ENCODE results near the gene TMEM63B. TPM values are rescaled to one million over a fixed set of nuclear protein-coding genes. Genes with fewer than 3 reads are reported as not detected.

Gene TMEM63B
- polyA plus RNA-seq, 2 of the 4 experiments (the other 2 are of a cell fraction) = 21.6 to 24.0 TPM

DNA sequence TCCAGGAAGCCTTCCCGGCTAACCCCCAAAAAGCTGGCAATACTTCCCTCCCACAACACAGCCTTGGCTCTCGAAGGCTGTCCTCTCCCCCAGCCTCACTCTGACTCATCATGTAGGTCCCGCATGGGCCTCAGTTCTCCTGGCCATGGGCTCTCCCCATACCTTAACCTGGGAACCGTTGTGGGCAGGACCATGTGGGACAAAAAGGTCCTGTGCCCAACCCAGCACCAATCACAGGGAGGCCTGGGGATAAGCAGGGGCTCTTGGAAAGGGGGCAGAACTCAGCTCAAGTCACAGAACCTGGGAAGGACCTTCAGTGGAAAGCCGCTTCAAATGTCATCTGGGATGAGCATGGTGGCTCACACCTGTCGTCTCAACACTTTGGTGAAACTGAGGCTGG, 45.6 kb upstream of the TMEM63B start (continued):
- no peak for TF ChIP-seq FOSL2 (IDR thresholded peaks at IDR 0.05)
- TF ChIP-seq FOSL2 (CRISPR knock-in tag; IDR thresholded peaks at IDR 0.05) = no peak
- no peak for TF ChIP-seq EHMT2 (IDR thresholded peaks at IDR 0.05; ENCODE audit: low read depth)
- no peak for TF ChIP-seq TFCP2L1 (CRISPR knock-in tag; IDR thresholded peaks at IDR 0.05)

DNA sequence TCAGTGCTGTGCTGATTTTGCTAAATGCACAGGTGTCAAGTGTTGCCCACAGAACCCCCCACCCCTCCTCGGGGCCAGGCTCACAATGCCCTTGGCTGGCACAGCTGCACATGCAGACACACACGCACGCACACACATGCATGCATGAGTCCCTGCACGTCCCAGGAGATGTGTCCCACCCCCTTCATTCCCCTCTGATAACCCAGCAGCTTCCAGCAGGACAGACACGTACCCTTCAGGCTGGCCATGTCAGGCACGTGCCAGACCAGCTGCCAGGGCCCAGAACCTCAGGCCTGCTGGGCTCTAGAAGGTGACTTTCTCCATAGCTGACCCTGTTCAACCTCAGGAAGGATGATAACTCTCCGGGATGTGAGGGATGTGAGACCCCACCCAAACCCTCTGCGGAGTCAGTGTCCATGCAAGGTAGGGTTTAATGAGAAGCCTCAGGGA, 44.5 kb upstream of the TMEM63B start:
- DNase-seq (ENCODE audit: low read depth in 1 of 2, low spot score in 1 of 2) = no peak
- ChIA-PET CTCF (interaction anchor here (1.0 to 14.0 kb wide), 6 partner anchors 8 to 475 kb away, joined by 3 to 235 read pairs (median 6); partner anchors contain the start of gene VEGFA), POLR2A (no interaction called here)
- WGBS (ENCODE audit: missing lambda C conversion rate) = 67% methylated on average over 1 of the region's 8 CpGs
- no peaks in the 10 kb centered on the region; the same call in 2 of the 3 replicates for H3K4me1 ChIP-seq
- no peak overlapping the region for H3K27ac ChIP-seq
- no peaks in the 10 kb centered on the region for H3K9me3 ChIP-seq
- ATAC-seq = no peak
- TF ChIP-seq JUN (IDR thresholded peaks at IDR 0.05) (no peak), POLR2AphosphoS2 (conservative IDR thresholded peaks at IDR 0.05; ENCODE audit: low read length) (no peak), RAD21 (conservative IDR thresholded peaks at IDR 0.05 in 1 of 2, IDR thresholded peaks at IDR 0.05 in 1 of 2) (no peak), FOSL2 (IDR thresholded peaks at IDR 0.05) (no peak), FOSL2 (CRISPR knock-in tag; IDR thresholded peaks at IDR 0.05) (no peak)
- TF ChIP-seq, protein P1, sequence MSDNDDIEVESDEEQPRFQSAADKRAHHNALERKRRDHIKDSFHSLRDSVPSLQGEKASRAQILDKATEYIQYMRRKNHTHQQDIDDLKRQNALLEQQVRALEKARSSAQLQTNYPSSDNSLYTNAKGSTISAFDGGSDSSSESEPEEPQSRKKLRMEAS (IDR thresholded peaks at IDR 0.05) = no peak
- TF ChIP-seq, protein P2, sequence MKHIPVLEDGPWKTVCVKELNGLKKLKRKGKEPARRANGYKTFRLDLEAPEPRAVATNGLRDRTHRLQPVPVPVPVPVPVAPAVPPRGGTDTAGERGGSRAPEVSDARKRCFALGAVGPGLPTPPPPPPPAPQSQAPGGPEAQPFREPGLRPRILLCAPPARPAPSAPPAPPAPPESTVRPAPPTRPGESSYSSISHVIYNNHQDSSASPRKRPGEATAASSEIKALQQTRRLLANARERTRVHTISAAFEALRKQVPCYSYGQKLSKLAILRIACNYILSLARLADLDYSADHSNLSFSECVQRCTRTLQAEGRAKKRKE (CRISPR knock-in tag; IDR thresholded peaks at IDR 0.05; ENCODE audit: low read depth) = no peak
- H3K4me3 ChIP-seq = no peak overlapping the region
- H3K4me2 ChIP-seq = no peak overlapping the region
- FAIRE-seq = no peak

DNA sequence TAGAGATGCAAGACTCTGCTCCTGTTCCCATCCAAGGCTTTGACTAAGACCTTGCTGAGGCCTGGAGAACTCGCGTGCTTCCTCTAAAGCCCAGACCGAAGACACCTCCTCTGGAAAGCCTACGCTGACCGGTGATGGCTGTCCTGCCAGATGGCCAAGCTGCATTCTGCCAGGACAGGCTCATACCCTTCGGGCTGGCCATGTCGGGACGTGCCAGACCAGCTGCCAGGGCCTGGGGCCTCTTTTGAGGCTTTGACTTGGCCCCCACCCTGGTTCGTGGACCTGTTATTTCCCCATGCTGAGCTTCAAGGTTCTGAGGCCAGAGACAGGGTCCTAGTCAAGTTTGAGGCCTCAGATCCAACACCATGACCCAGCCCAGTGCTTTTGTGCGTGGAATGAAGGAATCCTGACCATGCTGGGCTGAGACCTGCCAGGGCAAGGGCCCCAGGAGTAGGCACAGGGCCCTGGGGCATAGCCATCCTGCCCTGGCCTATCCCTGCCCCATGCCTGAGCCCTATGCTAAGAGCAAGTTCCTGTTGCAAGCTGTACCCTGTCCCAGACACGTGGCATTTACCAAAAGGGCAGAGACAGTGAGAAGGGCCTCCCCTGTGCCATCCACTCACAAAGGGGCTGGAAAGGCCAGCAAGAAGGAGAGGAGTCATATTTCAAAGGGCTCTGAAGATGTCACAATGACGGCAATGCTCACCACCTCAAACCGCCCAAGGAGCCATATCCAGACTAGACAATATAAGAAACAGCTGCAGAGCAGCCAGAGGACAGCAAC, 42.9 kb upstream of the TMEM63B start:
- Histone ChIP-seq H3K27ac (peak overlapping the region in 1 of 2 experiments; percentile 29; a peak in 1 of 6 replicates), H3K4me1 (no peaks in the 10 kb centered on the region), H3K4me3 (no peak overlapping the region), H3K9me3 (no peaks in the 10 kb centered on the region), H3K4me2 (no peak overlapping the region)
- ATAC-seq = no peak; a peak in 1 of 6 replicates
- POLR2A ChIA-PET = no interaction called here
- CTCF ChIA-PET = interaction anchor here (0.6 to 14.0 kb wide), 11 partner anchors 10 to 417 kb away, joined by 3 to 235 read pairs (median 5); partner anchors contain the start of gene VEGFA
- 79% methylated on average over 10 of the region's 13 CpGs for WGBS (ENCODE audit: missing lambda C conversion rate)
- no peak for TF ChIP-seq NPAS2 (CRISPR knock-in tag; IDR thresholded peaks at IDR 0.05; ENCODE audit: borderline replicate concordance)
- TF ChIP-seq ZSCAN20 (CRISPR knock-in tag; IDR thresholded peaks at IDR 0.05) = no peak
- TF ChIP-seq FOXS1 (CRISPR knock-in tag; IDR thresholded peaks at IDR 0.05) = no peak
- no peak for TF ChIP-seq JUNB (IDR thresholded peaks at IDR 0.05)
- no peak for TF ChIP-seq SREBF2 (IDR thresholded peaks at IDR 0.05)
- DNase-seq (ENCODE audit: low read depth in 1 of 2, low spot score in 1 of 2) = no peak
- FAIRE-seq = no peak

DNA sequence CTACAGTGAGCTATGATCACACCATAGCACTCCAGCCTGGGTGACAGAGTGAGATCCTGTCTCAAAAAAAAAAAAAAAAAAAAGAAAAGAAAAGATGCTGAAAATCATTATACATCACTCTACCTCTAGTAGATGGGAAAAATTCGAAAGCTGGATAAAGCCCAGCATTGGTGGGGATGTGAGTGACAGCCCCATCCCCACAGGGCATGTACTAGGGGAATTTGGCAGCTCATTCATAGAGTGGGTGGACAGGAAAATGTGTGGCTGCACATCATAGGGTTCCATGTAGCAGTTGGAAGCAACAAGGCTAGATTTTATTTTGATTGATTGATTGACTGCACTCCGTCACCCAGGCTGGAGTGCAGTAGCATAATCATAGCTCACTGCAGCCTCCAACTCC, 42.1 kb upstream of the TMEM63B start:
- ChIA-PET CTCF (interaction anchor here (1.1 to 3.4 kb wide), 5 partner anchors 11 to 417 kb away, joined by 3 to 14 read pairs (median 8); no protein-coding TSS in a partner anchor), POLR2A (no interaction called here)
- H3K4me1 ChIP-seq = no peaks in the 10 kb centered on the region
- DNase-seq (ENCODE audit: low read depth in 1 of 2, low spot score in 1 of 2) = no peak
- no peak overlapping the region for H3K4me2 ChIP-seq
- WGBS (ENCODE audit: missing lambda C conversion rate) = 74% methylated on average over 2 of the region's 2 CpGs
- no peak for TF ChIP-seq NFE2L2 (conservative IDR thresholded peaks at IDR 0.05; ENCODE audit: low read length)
- no peak for TF ChIP-seq RCOR1 (IDR thresholded peaks at IDR 0.05; ENCODE audit: low read depth, low read length)
- no peak for TF ChIP-seq FOSB (CRISPR knock-in tag; IDR thresholded peaks at IDR 0.05)
- TF ChIP-seq, protein P3, sequence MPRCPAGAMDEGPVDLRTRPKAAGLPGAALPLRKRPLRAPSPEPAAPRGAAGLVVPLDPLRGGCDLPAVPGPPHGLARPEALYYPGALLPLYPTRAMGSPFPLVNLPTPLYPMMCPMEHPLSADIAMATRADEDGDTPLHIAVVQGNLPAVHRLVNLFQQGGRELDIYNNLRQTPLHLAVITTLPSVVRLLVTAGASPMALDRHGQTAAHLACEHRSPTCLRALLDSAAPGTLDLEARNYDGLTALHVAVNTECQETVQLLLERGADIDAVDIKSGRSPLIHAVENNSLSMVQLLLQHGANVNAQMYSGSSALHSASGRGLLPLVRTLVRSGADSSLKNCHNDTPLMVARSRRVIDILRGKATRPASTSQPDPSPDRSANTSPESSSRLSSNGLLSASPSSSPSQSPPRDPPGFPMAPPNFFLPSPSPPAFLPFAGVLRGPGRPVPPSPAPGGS (IDR thresholded peaks at IDR 0.05) = no peak
- TF ChIP-seq SREBF2 (IDR thresholded peaks at IDR 0.05) = no peak
- TF ChIP-seq KDM1A (IDR thresholded peaks at IDR 0.05; ENCODE audit: low read depth) = no peak
- TF ChIP-seq, protein P4, sequence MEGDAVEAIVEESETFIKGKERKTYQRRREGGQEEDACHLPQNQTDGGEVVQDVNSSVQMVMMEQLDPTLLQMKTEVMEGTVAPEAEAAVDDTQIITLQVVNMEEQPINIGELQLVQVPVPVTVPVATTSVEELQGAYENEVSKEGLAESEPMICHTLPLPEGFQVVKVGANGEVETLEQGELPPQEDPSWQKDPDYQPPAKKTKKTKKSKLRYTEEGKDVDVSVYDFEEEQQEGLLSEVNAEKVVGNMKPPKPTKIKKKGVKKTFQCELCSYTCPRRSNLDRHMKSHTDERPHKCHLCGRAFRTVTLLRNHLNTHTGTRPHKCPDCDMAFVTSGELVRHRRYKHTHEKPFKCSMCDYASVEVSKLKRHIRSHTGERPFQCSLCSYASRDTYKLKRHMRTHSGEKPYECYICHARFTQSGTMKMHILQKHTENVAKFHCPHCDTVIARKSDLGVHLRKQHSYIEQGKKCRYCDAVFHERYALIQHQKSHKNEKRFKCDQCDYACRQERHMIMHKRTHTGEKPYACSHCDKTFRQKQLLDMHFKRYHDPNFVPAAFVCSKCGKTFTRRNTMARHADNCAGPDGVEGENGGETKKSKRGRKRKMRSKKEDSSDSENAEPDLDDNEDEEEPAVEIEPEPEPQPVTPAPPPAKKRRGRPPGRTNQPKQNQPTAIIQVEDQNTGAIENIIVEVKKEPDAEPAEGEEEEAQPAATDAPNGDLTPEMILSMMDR (IDR thresholded peaks at IDR 0.05) = no peak
- TF ChIP-seq EHF (CRISPR knock-in tag; IDR thresholded peaks at IDR 0.05) = no peak
- no peak for TF ChIP-seq NPAS2 (CRISPR knock-in tag; IDR thresholded peaks at IDR 0.05; ENCODE audit: borderline replicate concordance)
- TF ChIP-seq SMC3 (IDR thresholded peaks at IDR 0.05) = no peak
- no peak overlapping the region for H3K27ac ChIP-seq
- H3K9me3 ChIP-seq = no peaks in the 10 kb centered on the region
- no peak for FAIRE-seq
- ATAC-seq = no peak
- H3K4me3 ChIP-seq = no peak overlapping the region
